Lower leg skin (tissue), 3 donors: ENCODE results near the gene C1QL1.

Experiments used
- POLR2A ChIP-seq, 2 donors: fragments of 450-650 bp; IDR thresholded peaks; one replicate each; pipeline ENCODE4 v1.6.1; 2016 to 2017; ENCODE audit warnings: antibody characterized with exemption in 2 of 2, mild to moderate bottlenecking in 1 of 2, moderate library complexity in 1 of 2
- TF ChIP-seq, protein P1 (sequence below), 3 donors: fragments of 450-650 bp; IDR thresholded peaks; one replicate each; pipeline ENCODE4 v1.5.1; 2016; ENCODE audit warnings: antibody characterized with exemption in 3 of 3, mild to moderate bottlenecking in 3 of 3, moderate library complexity in 2 of 3

DNA sequence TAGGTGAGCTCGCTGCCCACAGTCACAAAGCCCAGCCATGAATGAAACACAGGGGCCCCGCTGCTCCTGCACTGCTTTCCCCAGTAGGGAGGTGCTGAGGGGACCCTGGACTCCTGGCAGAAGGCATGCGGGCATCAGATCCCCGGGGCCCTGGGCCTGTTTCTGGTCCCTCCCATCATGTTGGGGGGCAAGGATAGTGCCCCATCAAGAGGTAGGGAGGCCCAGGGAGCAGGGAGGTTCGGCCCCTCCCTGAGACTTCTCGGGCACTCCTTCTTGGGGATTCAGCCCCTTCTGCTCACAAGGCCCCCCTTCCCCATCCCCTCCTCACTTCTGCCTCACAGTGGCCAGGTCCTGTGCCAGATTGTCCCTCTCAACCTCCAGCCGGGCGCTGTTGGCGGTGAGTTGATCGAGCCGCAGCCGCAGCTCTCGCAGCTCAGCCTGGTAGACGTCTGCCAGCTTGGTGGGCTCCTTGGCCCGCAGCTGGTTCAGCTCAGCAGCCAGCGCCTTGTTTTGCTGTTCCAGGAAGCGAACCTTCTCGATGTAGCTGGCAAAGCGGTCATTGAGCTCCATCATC lies 53.3 kb downstream of the C1QL1 start:
- TF ChIP-seq, protein P1, sequence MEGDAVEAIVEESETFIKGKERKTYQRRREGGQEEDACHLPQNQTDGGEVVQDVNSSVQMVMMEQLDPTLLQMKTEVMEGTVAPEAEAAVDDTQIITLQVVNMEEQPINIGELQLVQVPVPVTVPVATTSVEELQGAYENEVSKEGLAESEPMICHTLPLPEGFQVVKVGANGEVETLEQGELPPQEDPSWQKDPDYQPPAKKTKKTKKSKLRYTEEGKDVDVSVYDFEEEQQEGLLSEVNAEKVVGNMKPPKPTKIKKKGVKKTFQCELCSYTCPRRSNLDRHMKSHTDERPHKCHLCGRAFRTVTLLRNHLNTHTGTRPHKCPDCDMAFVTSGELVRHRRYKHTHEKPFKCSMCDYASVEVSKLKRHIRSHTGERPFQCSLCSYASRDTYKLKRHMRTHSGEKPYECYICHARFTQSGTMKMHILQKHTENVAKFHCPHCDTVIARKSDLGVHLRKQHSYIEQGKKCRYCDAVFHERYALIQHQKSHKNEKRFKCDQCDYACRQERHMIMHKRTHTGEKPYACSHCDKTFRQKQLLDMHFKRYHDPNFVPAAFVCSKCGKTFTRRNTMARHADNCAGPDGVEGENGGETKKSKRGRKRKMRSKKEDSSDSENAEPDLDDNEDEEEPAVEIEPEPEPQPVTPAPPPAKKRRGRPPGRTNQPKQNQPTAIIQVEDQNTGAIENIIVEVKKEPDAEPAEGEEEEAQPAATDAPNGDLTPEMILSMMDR (IDR thresholded peaks at IDR 0.05) = no peak
- TF ChIP-seq POLR2A (IDR thresholded peaks at IDR 0.05) = no peak
